Spinal cord (tissue), 10 donors: Measurements from ENCODE around the gene TMPRSS6. TPM values are rescaled to one million over a fixed set of nuclear protein-coding genes. Genes with fewer than 3 reads are reported as not detected.

Experiments
- DNase-seq, 6 donors: peaks; one replicate each; pipeline versions ENCODE4 v3.0.0 to v3.0.0-alpha.2; 2013 to 2015; ENCODE audit warnings: low spot score in 6 of 6, low read depth in 4 of 6
- H3K27ac ChIP-seq: one replicate; pipeline ENCODE4 v1.5.1; 2013; ENCODE audit warnings: low read depth, low read length, control low read depth
- H3K27me3 ChIP-seq: one replicate; pipeline ENCODE4 v1.6.1; 2013; ENCODE audit warnings: low read length; ENCODE audit not compliant: control insufficient read depth, insufficient read depth
- H3K36me3 ChIP-seq: one replicate; pipeline ENCODE4 v1.6.1; 2013; ENCODE audit warnings: low read length; ENCODE audit not compliant: control insufficient read depth, insufficient read depth
- H3K4me1 ChIP-seq: one replicate; pipeline ENCODE4 v1.6.1; 2013; ENCODE audit warnings: low read length; ENCODE audit not compliant: control insufficient read depth, insufficient read depth
- H3K4me3 ChIP-seq: one replicate; pipeline ENCODE4 v1.5.1; 2013; ENCODE audit warnings: low read depth, low read length, control low read depth
- H3K9me3 ChIP-seq: one replicate; pipeline ENCODE4 v1.6.1; 2013; ENCODE audit warnings: low read length; ENCODE audit not compliant: control insufficient read depth, insufficient read depth
- WGBS: methylation state at CpG from one replicate; pipeline ENCODE4 v1.1.5; 2013; ENCODE audit warnings: missing lambda C conversion rate; ENCODE audit not compliant: insufficient coverage; 5-methylcytosine and 5-hydroxymethylcytosine counted together
- long read RNA-seq, 4 donors: transcript quantifications; one replicate each; lab custom pipeline, GENCODE V29; 2026
- polyA plus RNA-seq, 2 donors: library from polyadenylated mRNA; unstranded; fragments of 120-200 nt; gene quantifications; one replicate each; pipeline ENCODE4 v1.2.1, GENCODE V29; 2013; ENCODE audit not compliant: insufficient read length in 2 of 2
- total RNA-seq, 2 donors: library from RNA; depleted of rRNA in 1 of 2; stranded (reverse); fragments of 120-200 nt in 1 of 2; fragments of >200 nt in 1 of 2; gene quantifications; one replicate each; pipeline versions ENCODE4 v1.2.3 to v1.2.4, GENCODE V29; 2013 to 2014
- donor health status: healthy.

TMPRSS6 gene
- total RNA-seq (under 1 TPM in 1 of 2 donors, not detected in 1; 0.17 TPM), polyA plus RNA-seq (under 1 TPM; 0.13 to 0.24 TPM)
- long read RNA-seq, donor 1 = 0 reads
- long read RNA-seq, donor 2 = 0 reads
- long read RNA-seq, donor 3 = 0 reads
- long read RNA-seq, donor 4 = 0 reads

- H3K27ac ChIP-seq = no peak within 1 kb of the TSS
- H3K27me3 ChIP-seq = no peaks in the 10 kb centered on the region
- no peak for DNase-seq
- H3K36me3 ChIP-seq = peaks cover 3% of the 10 kb centered on the region
- no peaks in the 10 kb centered on the region for H3K4me1 ChIP-seq
- H3K4me3 ChIP-seq = no peak within 1 kb of the TSS
- H3K9me3 ChIP-seq = no peaks in the 10 kb centered on the region
- WGBS = 72% methylated on average over 13 of the region's 13 CpGs
Measured at GRCh38 chr22:37109242-37109917, at the start of gene TMPRSS6. TSS of gene TMPRSS6 (minus strand) at chr22:37109713. CDS start at chr22:37103417, 6,296 bp downstream.

- Histone ChIP-seq H3K27ac (no peak overlapping the region), H3K9me3 (no peaks in the 10 kb centered on the region), H3K4me3 (no peak overlapping the region), H3K27me3 (no peaks in the 10 kb centered on the region), H3K4me1 (no peaks in the 10 kb centered on the region), H3K36me3 (no peaks in the 10 kb centered on the region)
- 100% methylated on average over 3 of the region's 5 CpGs for WGBS
- no peak for DNase-seq
Measured at GRCh38 chr22:37158963-37159290, 49.4 kb upstream of the TMPRSS6 start.

GRCh38 chr22:37157516-37158285 is 48.2 kb upstream of the TMPRSS6 start:
- no peaks in the 10 kb centered on the region for H3K4me1 ChIP-seq
- no peak overlapping the region for H3K27ac ChIP-seq
- H3K36me3 ChIP-seq = no peaks in the 10 kb centered on the region
- DNase-seq = peak in 2 of 6 donors; percentile 11 to 38
- WGBS = 84% methylated on average over 10 of the region's 13 CpGs
- H3K9me3 ChIP-seq = no peaks in the 10 kb centered on the region
- no peak overlapping the region for H3K4me3 ChIP-seq
- H3K27me3 ChIP-seq = no peaks in the 10 kb centered on the region

- H3K27me3 ChIP-seq = no peaks in the 10 kb centered on the region
Measured at GRCh38 chr22:37156686-37157435, 47.3 kb upstream of the TMPRSS6 start.

GRCh38 chr22:37155971-37156370 is 46.5 kb upstream of the TMPRSS6 start:
- Histone ChIP-seq H3K4me3 (no peak overlapping the region), H3K27ac (no peak overlapping the region), H3K27me3 (no peaks in the 10 kb centered on the region), H3K4me1 (no peaks in the 10 kb centered on the region), H3K36me3 (no peaks in the 10 kb centered on the region), H3K9me3 (peaks cover 3% of the 10 kb centered on the region)
- no peak for DNase-seq
- 93% methylated on average over 4 of the region's 8 CpGs for WGBS

More at GRCh38 chr22:37156686-37157435, 47.3 kb upstream of the TMPRSS6 start:
- Histone ChIP-seq H3K9me3 (peaks cover under 1% of the 10 kb centered on the region), H3K4me1 (no peaks in the 10 kb centered on the region), H3K4me3 (no peak overlapping the region), H3K27ac (no peak overlapping the region), H3K36me3 (no peaks in the 10 kb centered on the region)
- 72% methylated on average over 12 of the region's 13 CpGs for WGBS
- no peak for DNase-seq

GRCh38 chr22:37154925-37155712 is 45.6 kb upstream of the TMPRSS6 start:
- Histone ChIP-seq H3K4me3 (no peak overlapping the region), H3K4me1 (no peaks in the 10 kb centered on the region), H3K27me3 (no peaks in the 10 kb centered on the region), H3K9me3 (peaks cover 3% of the 10 kb centered on the region), H3K36me3 (no peaks in the 10 kb centered on the region), H3K27ac (no peak overlapping the region)
- DNase-seq = no peak
- WGBS = 78% methylated on average over 7 of the region's 7 CpGs

- Histone ChIP-seq H3K36me3 (no peaks in the 10 kb centered on the region), H3K27me3 (no peaks in the 10 kb centered on the region), H3K4me1 (no peaks in the 10 kb centered on the region), H3K27ac (no peak overlapping the region), H3K9me3 (peaks cover 3% of the 10 kb centered on the region), H3K4me3 (no peak overlapping the region)
- no CpG with 5 or more reads among the region's 6 CpGs for WGBS
- DNase-seq = no peak
Measured at GRCh38 chr22:37153901-37154300, 44.4 kb upstream of the TMPRSS6 start.

- no peaks in the 10 kb centered on the region for H3K27me3 ChIP-seq
- DNase-seq = no peak
- no peaks in the 10 kb centered on the region for H3K36me3 ChIP-seq
- no peaks in the 10 kb centered on the region for H3K4me1 ChIP-seq
- H3K4me3 ChIP-seq = no peak overlapping the region
- peaks cover 3% of the 10 kb centered on the region for H3K9me3 ChIP-seq
- no peak overlapping the region for H3K27ac ChIP-seq
Measured at GRCh38 chr22:37151401-37151800, 41.9 kb upstream of the TMPRSS6 start.

GRCh38 chr22:37150701-37151100 is 41.2 kb upstream of the TMPRSS6 start:
- Histone ChIP-seq H3K4me3 (no peak overlapping the region), H3K27me3 (peaks cover 1% of the 10 kb centered on the region), H3K36me3 (no peaks in the 10 kb centered on the region), H3K4me1 (peaks cover 2% of the 10 kb centered on the region), H3K9me3 (peaks cover 3% of the 10 kb centered on the region), H3K27ac (no peak overlapping the region)
- DNase-seq = no peak
